ENCODE results near the gene C10orf71. TPM values are rescaled to one million over a fixed set of nuclear protein-coding genes. Genes with fewer than 3 reads are reported as not detected.
A peak's percentile ranks its signal among the peaks of the same experiment; 100 is the strongest.

Gene C10orf71
- total RNA-seq, 1 donor from 2014 or later: 0.18 TPM

DNA sequence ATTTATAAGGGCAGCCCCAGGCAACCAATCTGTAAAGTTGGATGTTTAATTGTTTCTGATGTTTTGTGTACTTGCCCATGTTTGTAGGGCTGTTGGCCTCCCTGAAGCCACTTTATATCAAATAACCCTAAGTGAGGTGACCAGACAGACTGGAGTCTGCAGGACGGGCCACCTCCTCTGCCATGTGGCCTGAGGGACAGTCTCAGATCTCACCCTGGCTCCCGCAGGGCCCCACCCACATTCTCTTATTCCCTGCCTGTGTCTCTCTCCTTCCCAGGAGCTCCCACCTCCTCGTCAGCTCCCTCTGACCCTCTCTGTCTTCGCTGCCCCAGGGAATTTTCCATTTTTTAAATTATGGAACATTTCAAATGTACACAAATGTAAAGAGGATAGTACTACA is 9.5 kb upstream of the C10orf71 start:
- ATAC-seq: no peak
- intact Hi-C loops (cut with DNase I): no loop called here
- peak; percentile 4 for DNase-seq (ENCODE audit: low spot score)

DNA sequence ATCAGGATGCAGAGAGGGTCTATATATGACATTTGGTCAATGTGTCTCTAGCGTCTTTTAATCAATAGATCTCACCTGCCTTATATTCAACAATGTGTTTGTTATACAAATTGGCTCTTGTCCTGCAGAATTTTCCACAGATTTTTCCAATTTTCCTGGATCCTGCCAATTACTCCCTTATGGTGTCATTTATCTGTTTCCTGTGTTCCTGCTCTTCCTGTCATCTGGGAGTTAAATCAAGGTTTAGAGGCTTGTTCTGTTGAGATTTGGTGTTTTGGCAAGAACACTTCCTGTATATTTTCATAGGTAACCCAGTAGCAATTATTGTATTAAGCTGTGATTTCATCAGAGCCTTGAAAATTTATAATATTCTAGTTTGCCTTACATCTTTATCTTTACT is 8.8 kb upstream of the C10orf71 start:
- intact Hi-C loops (cut with DNase I): no loop called here
- DNase-seq (ENCODE audit: low spot score) (no peak), ATAC-seq (no peak)

DNA sequence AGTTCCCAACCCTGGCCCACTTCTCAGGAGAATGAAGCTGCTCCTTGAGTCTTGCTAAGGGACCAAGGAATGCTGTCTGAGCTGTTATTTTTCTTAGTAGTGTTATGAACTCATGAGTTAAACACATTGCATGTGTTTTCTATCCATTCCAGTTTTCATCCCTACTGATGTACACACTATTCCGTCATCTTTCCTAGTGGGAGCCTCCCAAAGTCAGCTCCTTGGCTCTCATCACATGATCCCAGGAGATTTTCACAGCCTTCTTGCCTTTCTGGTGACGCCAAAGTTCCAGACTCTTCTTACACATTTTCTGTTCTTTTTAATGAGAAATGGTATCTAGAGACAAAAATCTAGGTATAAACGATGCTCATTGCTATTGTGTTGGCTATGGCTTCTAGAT is 8.4 kb upstream of the C10orf71 start:
- ATAC-seq: no peak
- no peak for DNase-seq (ENCODE audit: low spot score)
- intact Hi-C loops (cut with DNase I): no loop called here

DNA sequence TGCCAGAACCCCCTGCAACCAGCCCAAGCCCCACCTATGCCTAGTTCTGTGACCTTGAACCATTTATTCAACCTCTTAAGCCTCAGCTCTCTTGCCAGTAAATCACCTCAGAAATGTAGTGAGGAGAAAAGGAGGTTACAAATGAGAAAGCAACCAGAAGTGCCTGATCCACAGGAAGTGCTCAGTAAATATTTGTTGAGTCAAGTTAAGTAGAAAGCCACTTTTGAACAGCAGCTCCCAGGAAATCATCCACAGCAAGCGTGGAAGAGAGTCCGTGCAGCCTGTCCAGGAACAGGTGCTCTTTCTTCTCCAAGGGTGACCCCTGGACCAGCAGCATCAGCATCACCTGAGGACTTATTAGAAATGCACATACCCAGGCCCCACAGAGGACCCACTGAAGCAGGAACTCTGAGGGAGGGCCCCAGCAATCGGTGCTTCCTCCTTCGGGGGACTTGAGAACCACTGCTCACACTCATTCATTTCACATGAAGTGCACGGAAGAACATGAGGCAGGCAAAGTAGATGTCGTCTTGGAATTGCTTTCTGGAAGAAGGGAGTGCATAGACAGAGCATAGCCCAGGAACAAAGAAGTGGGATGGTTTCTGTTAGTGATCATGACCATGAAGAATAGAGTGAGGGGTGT is 6.3 kb upstream of the C10orf71 start:
- no peak for ATAC-seq
- intact Hi-C loops (cut with DNase I): no loop called here
- no peak for DNase-seq (ENCODE audit: low spot score)

DNA sequence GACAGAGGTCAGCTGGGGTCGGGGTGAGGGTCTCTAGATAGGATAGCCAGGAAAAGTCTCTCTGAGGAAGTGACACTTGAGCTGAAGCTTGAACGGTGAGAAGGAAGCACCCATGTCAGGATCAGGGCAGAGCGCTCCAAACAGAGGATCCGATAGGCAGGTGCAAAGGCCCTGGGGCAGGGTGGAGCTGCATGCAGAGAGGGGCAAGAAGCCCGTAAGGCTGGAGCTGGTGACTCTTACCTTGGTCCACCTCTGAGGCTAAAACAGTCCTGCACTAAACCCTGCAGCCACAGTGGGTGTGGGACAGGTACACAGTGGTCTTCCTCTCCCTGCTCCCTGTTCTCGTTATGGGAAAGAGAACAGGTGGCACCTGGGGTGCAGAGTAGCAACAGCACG is 5.8 kb upstream of the C10orf71 start:
- intact Hi-C loops (cut with DNase I): no loop called here
- ATAC-seq (no peak), DNase-seq (ENCODE audit: low spot score) (no peak)

DNA sequence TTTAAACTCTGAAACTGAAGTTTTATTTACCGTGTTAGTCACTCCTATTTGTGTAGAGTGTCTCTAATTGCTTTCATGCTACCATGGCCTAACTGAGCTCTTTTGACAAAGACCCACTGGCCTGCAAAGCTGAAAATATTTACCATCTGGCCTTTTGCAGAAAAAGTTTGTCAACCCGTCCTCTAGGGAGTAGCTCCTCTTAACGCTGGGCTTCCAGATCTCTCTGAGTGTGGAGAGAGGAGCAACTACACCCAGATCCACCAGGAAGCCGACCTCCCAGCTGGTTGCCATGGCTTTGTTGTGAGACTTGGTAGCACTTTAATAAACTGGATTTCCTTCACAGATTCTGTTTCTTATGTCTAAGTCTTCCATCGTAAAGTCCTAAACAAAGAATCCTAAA is 4.2 kb upstream of the C10orf71 start:
- ATAC-seq (no peak), DNase-seq (ENCODE audit: low spot score) (no peak)
- intact Hi-C loops (cut with DNase I): no loop called here

DNA sequence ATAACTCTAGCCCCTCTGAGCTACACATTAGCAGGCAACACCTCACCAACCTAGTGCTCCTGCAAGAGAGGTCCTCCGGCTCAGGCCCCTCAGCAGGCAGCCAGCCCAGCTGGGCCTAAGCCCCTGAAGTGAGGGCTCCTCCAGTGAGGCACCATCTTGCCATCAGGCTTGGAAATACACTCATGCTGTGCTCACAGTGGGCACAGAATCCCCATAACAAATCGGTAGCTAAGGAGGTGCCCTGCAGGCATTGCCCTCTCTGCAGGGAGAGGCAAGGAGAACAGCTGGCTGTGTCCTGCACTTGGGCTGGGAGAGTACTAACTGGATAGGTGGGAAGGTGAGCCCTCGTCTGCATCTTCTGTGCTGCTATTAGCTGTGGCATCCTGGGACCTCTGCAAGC is 3.7 kb upstream of the C10orf71 start:
- ATAC-seq (no peak), DNase-seq (ENCODE audit: low spot score) (no peak)
- intact Hi-C loops (cut with DNase I): no loop called here

DNA sequence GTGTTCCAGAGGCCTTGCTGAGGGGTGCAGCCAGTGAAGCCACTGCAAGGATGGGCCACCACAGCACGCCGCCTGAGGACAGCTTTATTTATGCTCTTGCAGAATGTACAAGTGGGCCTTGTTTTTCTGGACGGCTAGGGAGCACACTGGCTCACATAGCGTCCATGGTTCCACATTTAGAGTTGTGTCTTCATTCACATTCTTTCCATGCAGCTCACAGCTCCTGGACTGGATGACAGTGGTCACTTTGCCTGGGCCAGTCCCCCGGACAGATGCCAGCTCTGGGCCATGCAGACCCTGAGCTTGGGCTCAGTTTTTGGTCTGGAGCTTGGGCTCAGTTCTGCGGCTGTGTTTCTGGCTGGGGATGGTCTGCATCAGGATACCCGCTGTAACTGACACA is 2.6 kb upstream of the C10orf71 start:
- intact Hi-C loops (cut with DNase I): no loop called here

DNA sequence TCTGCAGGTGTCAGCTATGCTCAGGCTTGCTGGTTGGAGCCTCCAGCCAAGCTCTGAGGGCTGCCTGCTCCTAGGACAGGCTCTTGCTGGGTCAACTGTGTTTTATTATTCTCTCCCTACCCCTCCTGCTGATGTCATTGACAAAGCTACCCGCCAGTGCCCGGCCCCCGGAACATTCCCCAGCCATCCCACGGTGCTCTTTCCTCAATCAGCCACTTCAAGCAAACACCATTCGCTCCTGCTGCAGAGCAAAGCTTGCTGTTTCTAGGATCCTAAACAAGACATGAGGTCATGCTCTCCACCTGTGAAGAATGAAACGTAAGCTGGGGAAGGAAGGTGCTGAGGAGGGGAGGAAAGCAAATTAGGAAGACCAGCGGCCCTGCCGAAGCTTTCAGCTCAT is 2.1 kb upstream of the C10orf71 start:
- DNase-seq (ENCODE audit: low spot score): no peak
- intact Hi-C loops (cut with DNase I): no loop called here
- ATAC-seq: no peak

More for the DNA sequence above, 2.6 kb upstream of the C10orf71 start:
- no peak for DNase-seq (ENCODE audit: low spot score)
- no peak for ATAC-seq

DNA sequence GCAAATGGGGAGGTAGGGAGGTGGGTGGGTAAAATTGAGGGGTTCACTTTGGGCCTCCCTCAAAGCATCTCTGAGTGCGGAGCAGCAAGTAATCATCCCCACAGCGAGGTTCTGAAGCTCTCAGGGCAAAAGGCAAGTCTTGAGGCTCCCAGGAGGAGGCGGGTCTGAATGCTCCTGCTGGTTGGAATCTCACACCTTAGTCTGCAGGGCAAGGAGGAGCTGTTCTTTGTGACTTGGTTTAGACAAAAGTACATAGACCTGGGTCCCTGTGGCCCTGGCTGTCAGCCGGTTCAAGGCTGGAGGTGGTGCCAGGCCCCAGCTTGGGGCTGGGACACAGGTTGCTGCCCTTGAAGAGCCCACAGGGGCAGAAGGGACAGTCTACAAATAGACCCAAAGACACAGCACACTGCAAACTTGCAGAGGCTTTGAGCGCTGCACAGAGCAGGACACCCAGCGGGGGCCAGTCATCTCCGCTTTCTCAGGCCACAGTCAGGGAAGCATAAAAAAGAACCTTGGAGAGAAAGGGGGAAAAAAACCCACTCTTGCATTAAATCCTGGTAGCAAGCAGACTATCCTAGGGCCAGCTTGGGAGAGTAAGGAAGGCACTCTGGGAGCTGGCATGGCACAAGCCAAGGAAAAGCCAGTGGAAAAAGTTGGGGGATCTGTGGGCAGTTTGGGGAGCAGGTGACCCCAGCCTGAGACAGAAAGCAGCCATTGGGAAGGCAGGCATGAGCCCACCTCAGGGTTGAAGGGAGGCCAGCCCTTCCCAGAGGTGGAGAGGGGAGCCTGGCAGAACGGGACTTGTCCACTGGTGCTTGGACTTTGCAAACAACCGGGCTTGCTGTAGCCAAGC is 926 bp upstream of the C10orf71 start:
- DNase-seq (ENCODE audit: low spot score): no peak
- ATAC-seq: no peak
- intact Hi-C loops (cut with DNase I): no loop called here

DNA sequence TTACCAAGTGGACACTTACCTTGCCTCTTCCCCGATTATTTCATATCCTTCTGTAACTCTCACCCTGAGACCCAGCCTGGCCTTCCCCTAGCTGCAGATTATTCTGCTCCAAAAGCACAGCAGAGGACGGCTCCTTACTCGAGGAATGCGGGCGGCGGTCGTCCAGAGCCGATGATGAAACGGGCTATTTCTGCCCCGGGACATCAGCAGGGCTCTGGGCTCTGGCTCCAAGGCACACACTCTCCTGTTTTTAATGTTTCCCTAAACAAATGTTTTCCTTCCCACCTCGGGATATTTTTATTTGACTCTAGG is 343 bp upstream of the C10orf71 start:
- peak; percentile 84 for ATAC-seq
- DNase-seq (ENCODE audit: low spot score): no peak
- intact Hi-C loops (cut with DNase I): no loop called here

DNA sequence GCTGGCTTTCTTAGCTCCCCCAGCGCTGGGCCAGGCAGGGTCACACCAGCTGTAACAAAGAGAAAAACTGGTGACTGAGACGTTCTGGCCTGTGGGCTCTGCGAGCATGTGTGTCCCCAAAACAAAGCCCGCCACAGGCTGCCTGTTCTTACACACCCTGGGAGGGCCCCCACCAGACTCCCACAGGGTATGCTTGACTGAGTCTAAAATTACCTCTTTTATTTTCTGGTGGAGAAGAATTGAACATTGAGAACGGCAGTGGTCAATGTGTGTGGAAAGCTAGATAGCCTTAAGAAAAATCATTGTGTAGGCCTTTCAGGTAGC is 808 bp downstream of the C10orf71 start:
- intact Hi-C loops (cut with DNase I): no loop called here
- ATAC-seq: no peak
- no peak for DNase-seq (ENCODE audit: low spot score)

DNA sequence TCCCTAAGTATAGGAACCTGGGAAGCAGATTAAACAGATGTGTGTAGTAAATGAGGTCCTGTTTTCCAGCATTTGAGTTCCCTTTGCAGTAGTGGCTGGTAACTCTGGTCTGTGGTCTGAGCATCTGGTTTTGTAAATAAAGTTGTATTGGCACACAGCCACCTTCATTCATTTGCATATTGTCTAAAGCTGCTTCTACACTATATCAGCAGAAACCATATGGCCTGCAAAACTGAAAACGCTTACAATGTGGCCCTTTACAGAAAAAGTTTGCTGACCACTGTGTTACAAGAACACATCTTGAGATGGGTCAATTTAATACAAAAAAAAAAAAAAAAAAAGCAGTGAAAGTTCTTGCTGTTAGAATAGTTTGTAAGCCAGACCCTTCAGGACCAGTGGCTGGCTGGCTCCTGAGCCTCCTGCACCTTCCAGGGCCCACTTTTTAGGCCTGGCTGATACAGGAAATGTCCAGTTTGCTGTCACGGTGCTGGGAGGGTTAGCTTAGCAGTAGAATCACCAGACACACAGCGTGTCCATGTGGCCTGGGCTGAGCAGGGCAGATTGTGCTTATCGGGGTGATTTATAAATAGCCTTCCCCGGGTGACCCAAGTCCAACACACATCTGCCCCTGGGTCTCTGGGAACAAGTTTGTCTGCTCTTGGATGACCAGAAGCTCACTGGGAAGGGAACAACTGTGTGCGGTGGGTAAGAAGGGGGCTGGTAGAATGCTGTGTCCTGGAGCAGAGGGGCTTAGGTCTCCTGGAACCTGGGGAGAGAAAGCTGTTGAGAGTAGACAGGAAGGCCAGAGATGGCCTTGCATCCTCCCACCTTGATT is 1.4 kb downstream of the C10orf71 start:
- peak; percentile 57 for ATAC-seq
- no peak for DNase-seq (ENCODE audit: low spot score)
- intact Hi-C loops (cut with DNase I): no loop called here

DNA sequence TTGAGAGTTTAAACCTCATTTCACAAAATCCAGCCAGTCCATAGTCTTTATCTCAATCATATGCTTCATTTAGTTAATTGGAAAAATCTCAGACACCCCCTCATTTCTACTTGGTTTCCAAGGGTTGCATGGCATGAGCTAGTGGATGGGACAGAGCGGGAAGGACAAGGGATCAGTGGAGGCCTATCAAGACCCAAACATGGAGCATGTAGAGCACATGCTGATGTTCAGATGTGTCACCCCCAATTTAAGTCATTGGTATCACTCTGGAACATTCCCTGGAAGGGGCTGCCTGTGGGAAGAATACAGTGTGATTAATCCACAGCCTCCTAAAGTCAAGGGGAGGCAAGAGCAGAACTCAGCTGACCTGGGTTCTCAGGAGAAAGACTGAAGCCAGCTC is 2.3 kb downstream of the C10orf71 start:
- DNase-seq (ENCODE audit: low spot score) (no peak), ATAC-seq (no peak)
- intact Hi-C loops (cut with DNase I): no loop called here

DNA sequence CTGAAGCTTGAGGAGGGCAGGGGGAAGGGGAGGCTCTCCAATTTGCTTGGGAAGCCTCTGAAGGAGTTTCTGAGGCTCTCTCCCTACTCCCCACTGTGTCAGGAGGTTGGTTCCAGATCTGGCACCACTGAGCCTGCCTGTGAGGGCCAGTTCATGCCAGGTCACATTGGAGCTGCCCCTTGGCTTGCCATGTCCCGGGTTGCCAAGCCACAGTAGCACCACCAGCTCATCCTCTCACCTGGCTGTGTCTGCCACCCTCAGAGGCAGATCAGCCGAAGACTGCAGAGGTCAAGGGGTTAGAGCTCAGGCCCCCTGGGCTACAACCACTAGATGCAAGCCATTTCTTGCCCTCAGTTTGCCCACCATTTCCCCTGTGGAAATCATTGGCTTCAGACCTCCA is 3.1 kb downstream of the C10orf71 start:
- ATAC-seq (no peak), DNase-seq (ENCODE audit: low spot score) (no peak)
- intact Hi-C loops (cut with DNase I): no loop called here

DNA sequence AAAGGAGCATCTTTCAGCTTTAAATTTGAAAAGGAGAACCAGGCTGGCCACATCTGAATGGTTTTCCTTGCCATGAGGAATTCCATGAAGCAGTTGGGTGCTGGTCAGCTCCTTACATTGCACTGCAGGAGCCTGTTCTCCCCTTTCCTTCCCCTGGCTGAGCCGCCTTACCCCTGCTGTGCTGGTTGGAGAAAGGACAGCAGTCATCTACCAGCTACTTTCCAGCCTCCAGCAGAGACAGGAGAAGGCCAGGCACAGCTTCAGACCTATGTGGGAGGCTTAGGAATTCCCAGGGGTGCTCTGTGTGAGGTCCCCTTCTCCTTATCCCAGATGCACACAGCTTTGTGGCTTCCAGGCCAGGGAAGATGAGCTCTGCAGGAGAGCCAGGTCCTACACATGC is 4.7 kb downstream of the C10orf71 start:
- DNase-seq (ENCODE audit: low spot score) (no peak), ATAC-seq (no peak)
- intact Hi-C loops (cut with DNase I): no loop called here

DNA sequence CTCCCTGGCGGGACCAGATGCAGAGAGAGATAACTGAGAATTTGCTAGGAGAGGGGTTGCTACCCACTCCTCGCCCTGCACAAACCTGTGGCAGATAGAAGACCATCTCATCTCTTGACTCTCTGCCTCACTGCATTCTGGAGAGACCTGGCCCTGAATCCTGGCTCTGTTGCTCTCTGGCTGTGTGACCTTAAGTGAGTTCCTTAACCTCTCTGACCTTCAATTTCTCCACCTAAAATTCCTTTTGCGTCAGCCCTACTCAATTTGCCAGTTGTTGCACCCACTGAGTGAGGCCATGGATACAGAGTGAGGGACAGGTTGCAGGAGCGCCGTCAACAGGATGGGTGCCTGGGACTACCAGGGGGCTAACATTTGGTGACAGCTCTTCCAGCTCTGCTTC is 5.2 kb downstream of the C10orf71 start:
- ATAC-seq (no peak), DNase-seq (ENCODE audit: low spot score) (no peak)
- intact Hi-C loops (cut with DNase I): no loop called here

DNA sequence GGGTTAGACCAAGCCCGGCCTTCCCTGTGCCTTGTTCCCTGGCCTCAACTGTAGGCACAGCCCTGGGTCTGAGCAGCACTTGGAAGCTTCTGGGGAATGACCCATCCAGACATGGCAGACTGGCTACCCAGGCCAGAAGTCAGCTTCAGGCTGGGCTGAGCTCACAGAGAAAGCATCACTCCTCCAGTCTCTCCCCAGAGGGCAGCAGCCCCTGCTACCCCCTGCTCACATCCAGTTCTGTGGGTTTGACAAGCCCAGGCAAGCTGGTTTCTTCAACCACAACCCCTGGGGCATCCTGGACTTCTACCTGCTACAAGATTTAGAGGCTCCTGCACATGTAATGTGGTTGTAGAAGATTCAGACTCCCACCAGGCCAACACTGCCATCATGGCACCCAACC is 9.0 kb downstream of the C10orf71 start:
- no peak for ATAC-seq
- intact Hi-C loops (cut with DNase I): no loop called here
- no peak for DNase-seq (ENCODE audit: low spot score)

DNA sequence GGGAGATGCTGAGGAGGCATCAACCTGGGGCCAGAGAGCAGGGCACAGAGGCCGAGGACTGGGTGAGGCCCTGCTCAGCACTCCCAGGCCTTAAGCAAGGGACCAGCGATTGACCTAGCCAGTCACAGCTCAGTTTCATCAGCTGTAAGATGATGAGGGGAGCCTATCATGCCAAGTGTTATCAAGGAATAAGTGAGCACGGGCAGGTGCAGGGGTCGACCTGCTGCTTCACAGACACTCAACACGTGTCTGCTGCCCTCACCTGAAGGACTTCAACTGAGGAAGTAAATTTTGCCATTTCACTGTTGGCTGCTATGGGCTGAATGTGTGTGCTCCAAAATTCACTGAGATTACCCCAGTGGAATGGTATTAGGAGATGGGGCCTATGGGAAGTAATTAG is 9.9 kb downstream of the C10orf71 start:
- ATAC-seq: no peak
- DNase-seq (ENCODE audit: low spot score): no peak
- intact Hi-C loops (cut with DNase I): no loop called here

DNA sequence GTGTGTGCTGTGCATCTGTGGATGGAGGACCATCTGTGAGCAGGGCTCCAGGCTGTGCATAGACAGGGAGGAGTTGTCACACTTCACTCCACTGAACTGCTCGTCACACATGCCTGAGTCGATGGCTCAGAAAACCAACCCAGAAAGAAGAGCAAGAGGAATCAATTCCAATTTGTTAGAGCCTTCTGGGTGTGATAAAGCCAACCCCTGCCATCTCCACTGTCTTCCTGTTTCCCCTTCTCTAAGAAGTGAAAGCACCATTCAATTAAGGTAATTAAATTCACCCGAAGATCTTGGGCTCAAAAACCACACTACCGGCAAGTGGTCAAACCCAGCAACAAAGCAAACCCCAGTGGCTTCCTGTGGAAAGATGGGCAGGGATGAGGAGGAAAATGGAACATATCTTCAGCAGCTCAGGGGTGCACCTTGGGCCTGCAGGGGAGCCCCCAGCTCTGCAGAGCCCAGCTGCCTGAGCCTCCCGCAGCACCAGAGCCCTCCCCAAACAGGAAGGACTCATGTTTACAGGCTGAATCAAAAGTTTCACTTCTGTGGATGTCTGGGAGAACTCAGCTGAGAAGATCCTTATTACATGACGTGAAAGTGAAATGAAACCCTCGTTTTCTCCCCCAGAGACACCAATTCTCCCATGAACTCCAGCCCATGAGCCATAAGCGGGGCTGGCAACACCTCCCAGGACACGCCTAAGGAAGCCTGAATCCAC is 10.9 kb downstream of the C10orf71 start:
- peak; percentile 52 for ATAC-seq
- intact Hi-C loops (cut with DNase I): no loop called here
- no peak for DNase-seq (ENCODE audit: low spot score)
